Neuron (in vitro differentiated cells): ENCODE results near the gene LRRC3.

Experiments used
- H2AFZ ChIP-seq: one replicate; pipeline ENCODE4 v1.6.1; 2013; ENCODE audit warnings: low read depth, mild to moderate bottlenecking, inconsistent platforms, low read length, moderate library complexity
- H3K27me3 ChIP-seq: one replicate; pipeline ENCODE4 v1.6.1; 2013; ENCODE audit warnings: low read length; ENCODE audit not compliant: insufficient read depth
- H3K36me3 ChIP-seq: one replicate; pipeline ENCODE4 v1.6.1; 2013; ENCODE audit warnings: low read length; ENCODE audit not compliant: insufficient read depth
- H3K4me1 ChIP-seq: one replicate; pipeline ENCODE4 v1.6.1; 2013; ENCODE audit warnings: low read length; ENCODE audit not compliant: insufficient read depth
- H3K4me3 ChIP-seq: 2 replicates; pipeline ENCODE4 v1.5.1; 2013; ENCODE audit warnings: mild to moderate bottlenecking, low read length, moderate library complexity
- H3K9me3 ChIP-seq: one replicate; pipeline ENCODE4 v1.6.1; 2013; ENCODE audit warnings: low read length

The LRRC3 gene

GRCh38 chr21:44427241-44428120, 27.8 kb upstream of the LRRC3 start:
- Histone ChIP-seq H3K4me1 (no peaks in the 10 kb centered on the region), H2AFZ (no peak overlapping the region), H3K4me3 (no peak overlapping the region), H3K36me3 (no peaks in the 10 kb centered on the region), H3K27me3 (peaks cover 2% of the 10 kb centered on the region), H3K9me3 (peaks cover 4% of the 10 kb centered on the region)

GRCh38 chr21:44428281-44428960, 26.9 kb upstream of the LRRC3 start:
- peaks cover 4% of the 10 kb centered on the region for H3K9me3 ChIP-seq
- no peak overlapping the region for H3K4me3 ChIP-seq
- peaks cover 9% of the 10 kb centered on the region for H3K27me3 ChIP-seq
- H3K36me3 ChIP-seq, result no peaks in the 10 kb centered on the region
- H2AFZ ChIP-seq, result no peak overlapping the region
- H3K4me1 ChIP-seq, result no peaks in the 10 kb centered on the region

- H3K4me3 ChIP-seq, result no peak overlapping the region
- no peaks in the 10 kb centered on the region for H3K36me3 ChIP-seq
- H3K27me3 ChIP-seq, result peaks cover 7% of the 10 kb centered on the region
- no peaks in the 10 kb centered on the region for H3K4me1 ChIP-seq
- H2AFZ ChIP-seq, result no peak overlapping the region
- peaks cover 4% of the 10 kb centered on the region for H3K9me3 ChIP-seq
Measured at GRCh38 chr21:44429894-44430293, 25.4 kb upstream of the LRRC3 start.

- Histone ChIP-seq H2AFZ (no peak overlapping the region), H3K9me3 (peaks cover 4% of the 10 kb centered on the region), H3K27me3 (peaks cover 7% of the 10 kb centered on the region), H3K36me3 (no peaks in the 10 kb centered on the region), H3K4me1 (no peaks in the 10 kb centered on the region), H3K4me3 (no peak overlapping the region)
Measured at GRCh38 chr21:44431300-44431699, 24.0 kb upstream of the LRRC3 start.

GRCh38 chr21:44432841-44433790, 22.2 kb upstream of the LRRC3 start:
- Histone ChIP-seq H3K4me3 (no peak overlapping the region), H2AFZ (no peak overlapping the region), H3K27me3 (peaks cover 10% of the 10 kb centered on the region), H3K9me3 (no peaks in the 10 kb centered on the region), H3K4me1 (no peaks in the 10 kb centered on the region), H3K36me3 (no peaks in the 10 kb centered on the region)

- H2AFZ ChIP-seq, result no peak overlapping the region
- H3K27me3 ChIP-seq, result peaks cover 14% of the 10 kb centered on the region
- no peaks in the 10 kb centered on the region for H3K4me1 ChIP-seq
- no peak overlapping the region for H3K4me3 ChIP-seq
- H3K36me3 ChIP-seq, result no peaks in the 10 kb centered on the region
- no peaks in the 10 kb centered on the region for H3K9me3 ChIP-seq
Measured at GRCh38 chr21:44433791-44434567, 21.3 kb upstream of the LRRC3 start.

- H3K36me3 ChIP-seq, result no peaks in the 10 kb centered on the region
- H3K9me3 ChIP-seq, result no peaks in the 10 kb centered on the region
- H3K4me3 ChIP-seq, result no peak overlapping the region
- H3K27me3 ChIP-seq, result peaks cover 18% of the 10 kb centered on the region
- H3K4me1 ChIP-seq, result no peaks in the 10 kb centered on the region
- H2AFZ ChIP-seq, result no peak overlapping the region
Measured at GRCh38 chr21:44434568-44434925, 20.8 kb upstream of the LRRC3 start.

GRCh38 chr21:44434936-44435635, 20.2 kb upstream of the LRRC3 start:
- no peaks in the 10 kb centered on the region for H3K9me3 ChIP-seq
- no peak overlapping the region for H2AFZ ChIP-seq
- no peaks in the 10 kb centered on the region for H3K36me3 ChIP-seq
- H3K4me1 ChIP-seq, result no peaks in the 10 kb centered on the region
- H3K4me3 ChIP-seq, result no peak overlapping the region
- peaks cover 18% of the 10 kb centered on the region for H3K27me3 ChIP-seq

- Histone ChIP-seq H3K36me3 (no peaks in the 10 kb centered on the region), H3K9me3 (no peaks in the 10 kb centered on the region), H2AFZ (no peak overlapping the region), H3K27me3 (peaks cover 18% of the 10 kb centered on the region), H3K4me3 (no peak overlapping the region), H3K4me1 (no peaks in the 10 kb centered on the region)
Measured at GRCh38 chr21:44436111-44436611, 19.1 kb upstream of the LRRC3 start.

GRCh38 chr21:44436958-44437357, 18.4 kb upstream of the LRRC3 start:
- Histone ChIP-seq H2AFZ (no peak overlapping the region), H3K36me3 (no peaks in the 10 kb centered on the region), H3K9me3 (no peaks in the 10 kb centered on the region), H3K4me1 (no peaks in the 10 kb centered on the region), H3K4me3 (no peak overlapping the region), H3K27me3 (peaks cover 18% of the 10 kb centered on the region)

- no peak overlapping the region for H3K4me3 ChIP-seq
- no peaks in the 10 kb centered on the region for H3K4me1 ChIP-seq
- no peaks in the 10 kb centered on the region for H3K9me3 ChIP-seq
- no peak overlapping the region for H2AFZ ChIP-seq
- peaks cover 18% of the 10 kb centered on the region for H3K27me3 ChIP-seq
- no peaks in the 10 kb centered on the region for H3K36me3 ChIP-seq
Measured at GRCh38 chr21:44437371-44437695, 18.0 kb upstream of the LRRC3 start.
